Left lung (tissue), 10 donors: ENCODE results near the gene ADAMTSL1. TPM values are rescaled to one million over a fixed set of nuclear protein-coding genes. Genes with fewer than 3 reads are reported as not detected.

Experiments
- ATAC-seq: fragments of 200-7000 bp; cut with Tn5 transposase; one replicate; pipeline ENCODE4 v1.9.1; 2020; ENCODE audit warnings: moderate library complexity
- DNase-seq, 4 donors: peaks; one replicate each; pipeline ENCODE4 v3.0.0-alpha.2; 2013 to 2020
- H3K27ac ChIP-seq, 2 donors: fragments of 200-600 bp; sonication (generic) in 1 of 2; one replicate each; pipeline versions ENCODE4 v1.5.0 to v1.8.0; 2020 to 2021
- H3K27me3 ChIP-seq, 2 donors: fragments of 200-600 bp; sonication (generic) in 1 of 2; one replicate each; pipeline versions ENCODE4 v1.5.0 to v1.8.0; 2020 to 2021
- H3K36me3 ChIP-seq, 2 donors: fragments of 200-600 bp; sonication (generic) in 1 of 2; one replicate each; pipeline versions ENCODE4 v1.5.0 to v1.8.0; 2020 to 2021
- H3K4me1 ChIP-seq, 2 donors: fragments of 200-600 bp; one replicate each; pipeline ENCODE4 v1.8.0; 2021
- H3K4me3 ChIP-seq, 2 donors: fragments of 200-600 bp; sonication (generic) in 1 of 2; one replicate each; pipeline versions ENCODE4 v1.5.0 to v1.8.0; 2020 to 2021; ENCODE audit warnings: mild to moderate bottlenecking in 1 of 2
- H3K9me3 ChIP-seq, 2 donors: fragments of 200-600 bp; sonication (generic) in 1 of 2; one replicate each; pipeline versions ENCODE4 v1.5.0 to v1.8.0; 2020 to 2021
- CTCF ChIP-seq, 2 donors: fragments of 200-600 bp; sonication (generic) in 1 of 2; IDR thresholded peaks; one replicate each; pipeline versions ENCODE4 v1.5.0 to v1.8.0; 2021; ENCODE audit warnings: antibody characterized with exemption in 2 of 2
- intact Hi-C, 2 donors: fragments of 100-400 bp; cut with DNase I; formaldehyde crosslinking; loops; one replicate each; pipeline versions ENCODE4 v1.11.2 to v1.14.2; 2022
- polyA plus RNA-seq, 6 donors: library from polyadenylated mRNA; unstranded; fragments of 120-200 nt; gene quantifications; one replicate each; pipeline ENCODE4 v1.2.1, GENCODE V29; 2013; ENCODE audit not compliant: insufficient read length in 6 of 6
- total RNA-seq, 2 donors: library from RNA; stranded (reverse); fragmentation: NEBNext Ultra II Directional; extraction: Animal tissue kit (Norgen Biotek cat#: 25700); gene quantifications; one replicate each; pipeline ENCODE4 v1.2.1, GENCODE V29; 2021
- donor health status: DM: no; HTN: yes; CAD: no.
- donor health status: DM: no; HTN: no; CAD: no.

Gene ADAMTSL1
- total and polyA plus RNA-seq, 8 donors = 3.0 to 28.1 (median 17.9) TPM

GRCh38 chr9:18721995-18722310, 248.0 kb downstream of the ADAMTSL1 start:
- H3K27ac ChIP-seq = no peak overlapping the region
- ATAC-seq (no peak), DNase-seq (no peak)
- H3K27me3 ChIP-seq = no peaks in the 10 kb centered on the region
- H3K4me1 ChIP-seq = no peaks in the 10 kb centered on the region
- no peaks in the 10 kb centered on the region for H3K9me3 ChIP-seq
- H3K36me3 ChIP-seq = no peaks in the 10 kb centered on the region
- TF ChIP-seq CTCF (IDR thresholded peaks at IDR 0.05) = no peak
- intact Hi-C loops = no loop called here
- no peak overlapping the region for H3K4me3 ChIP-seq

- no peaks in the 10 kb centered on the region for H3K4me1 ChIP-seq
- no peak overlapping the region for H3K27ac ChIP-seq
- intact Hi-C loops = no loop called here
- DNase-seq (no peak), ATAC-seq (no peak)
- no peaks in the 10 kb centered on the region for H3K27me3 ChIP-seq
- no peak overlapping the region for H3K4me3 ChIP-seq
- H3K9me3 ChIP-seq = no peaks in the 10 kb centered on the region
- TF ChIP-seq CTCF (IDR thresholded peaks at IDR 0.05) = no peak
- no peaks in the 10 kb centered on the region for H3K36me3 ChIP-seq
Measured at GRCh38 chr9:18722882-18723281, 248.9 kb downstream of the ADAMTSL1 start.

GRCh38 chr9:18723366-18723765, 249.4 kb downstream of the ADAMTSL1 start:
- H3K36me3 ChIP-seq = no peaks in the 10 kb centered on the region
- DNase-seq (no peak), ATAC-seq (no peak)
- intact Hi-C loops = no loop called here
- no peak overlapping the region for H3K27ac ChIP-seq
- no peak for TF ChIP-seq CTCF (IDR thresholded peaks at IDR 0.05)
- H3K27me3 ChIP-seq = no peaks in the 10 kb centered on the region
- no peaks in the 10 kb centered on the region for H3K4me1 ChIP-seq
- no peaks in the 10 kb centered on the region for H3K9me3 ChIP-seq
- H3K4me3 ChIP-seq = no peak overlapping the region

- ATAC-seq (no peak), DNase-seq (no peak)
- H3K27ac ChIP-seq = peak overlapping the region in 1 of 2 donors; percentile 17
- no peaks in the 10 kb centered on the region for H3K4me1 ChIP-seq
- H3K27me3 ChIP-seq = no peaks in the 10 kb centered on the region
- H3K9me3 ChIP-seq = no peaks in the 10 kb centered on the region
- TF ChIP-seq CTCF (IDR thresholded peaks at IDR 0.05) = no peak
- intact Hi-C loops = no loop called here
- H3K4me3 ChIP-seq = no peak overlapping the region
- no peaks in the 10 kb centered on the region for H3K36me3 ChIP-seq
Measured at GRCh38 chr9:18726546-18726945, 252.6 kb downstream of the ADAMTSL1 start.

- no peak for ATAC-seq
- Histone ChIP-seq H3K4me1 (no peaks in the 10 kb centered on the region), H3K27ac (no peak overlapping the region), H3K4me3 (no peak overlapping the region), H3K9me3 (no peaks in the 10 kb centered on the region), H3K27me3 (no peaks in the 10 kb centered on the region), H3K36me3 (no peaks in the 10 kb centered on the region)
- intact Hi-C loops = no loop called here
- TF ChIP-seq CTCF (IDR thresholded peaks at IDR 0.05) = no peak
- DNase-seq = no peak
Measured at GRCh38 chr9:18727904-18728303, 254.0 kb downstream of the ADAMTSL1 start.
